ENCODE data around the gene TMEM255B. TPM values are rescaled to one million over a fixed set of nuclear protein-coding genes. Genes with fewer than 3 reads are reported as not detected.

TMEM255B gene
- total RNA-seq, 1 experiment from 2014 or later: 0.26 TPM

- DNase-seq (ENCODE audit: low read depth): no peak
Observed at GRCh38 chr13:113856716-113857065, 97.7 kb downstream of the TMEM255B start.

- no peak for DNase-seq (ENCODE audit: low read depth)
Observed at GRCh38 chr13:113857531-113858195, 98.6 kb downstream of the TMEM255B start.

- DNase-seq (ENCODE audit: low read depth): no peak
Observed at GRCh38 chr13:113859311-113860050, 100.5 kb downstream of the TMEM255B start.

GRCh38 chr13:113860051-113860664, 101.1 kb downstream of the TMEM255B start:
- no peak for DNase-seq (ENCODE audit: low read depth)

GRCh38 chr13:113860665-113861432, 101.8 kb downstream of the TMEM255B start:
- no peak for DNase-seq (ENCODE audit: low read depth)

- no peak for DNase-seq (ENCODE audit: low read depth)
Observed at GRCh38 chr13:113861433-113862030, 102.5 kb downstream of the TMEM255B start.

GRCh38 chr13:113862191-113862930, 103.3 kb downstream of the TMEM255B start:
- peak; percentile 72 for DNase-seq (ENCODE audit: low read depth)

GRCh38 chr13:113862931-113863523, 104.0 kb downstream of the TMEM255B start:
- DNase-seq (ENCODE audit: low read depth): no peak

- no peak for DNase-seq (ENCODE audit: low read depth)
Observed at GRCh38 chr13:113863524-113864272, 104.7 kb downstream of the TMEM255B start, which contains the start of gene GAS6. Gene GAS6 (minus strand): TSS chr13:113864076. CDS start chr13:113863920, 156 bp downstream.

GRCh38 chr13:113864273-113864890, 105.4 kb downstream of the TMEM255B start:
- DNase-seq (ENCODE audit: low read depth): no peak

GRCh38 chr13:113865427-113865826, 106.4 kb downstream of the TMEM255B start:
- DNase-seq (ENCODE audit: low read depth): no peak

Other genes with a start within 250 kb of the TMEM255B start
- gene TFDP1, start 174.5 kb upstream of the TMEM255B start, total RNA-seq (2014; rRNA removed; shearing (Covaris generic)): 148 and 182 TPM in 2 replicates
- 0.13 TPM in 1 of 2 replicates, not detected in the other for gene ATP4B, start 101.0 kb upstream of the TMEM255B start, total RNA-seq (2014; rRNA removed; shearing (Covaris generic))
- gene GRK1, start 92.0 kb upstream of the TMEM255B start, total RNA-seq (2014; rRNA removed; shearing (Covaris generic)): not detected in 2 replicates
- gene GAS6, start 104.8 kb downstream of the TMEM255B start, total RNA-seq (2014; rRNA removed; shearing (Covaris generic)): 136 and 138 TPM in 2 replicates
- 0.03 and 0.23 TPM in 2 replicates for gene C13orf46, start 214.8 kb downstream of the TMEM255B start, total RNA-seq (2014; rRNA removed; shearing (Covaris generic))